ENCODE data around the gene FAM20C. TPM values are rescaled to one million over a fixed set of nuclear protein-coding genes. Genes with fewer than 3 reads are reported as not detected.

FAM20C gene
- total RNA-seq, 1 experiment from 2014 or later, result 62.4 TPM

GRCh38 chr7:175955-176354 is 16.4 kb upstream of the FAM20C start:
- H3K4me3 ChIP-seq (ENCODE audit: low read depth in 2 of 2, low read length in 2 of 2), result no peak overlapping the region
- peaks cover 8% of the 10 kb centered on the region; the same call in 1 of the 2 replicates for H3K27me3 ChIP-seq (ENCODE audit: control insufficient read depth, insufficient read depth, low read length)
- POLR2A ChIA-PET, result no interaction called here
- intact Hi-C loops (cut with micrococcal nuclease; ENCODE audit: unreplicated experiment), result no loop called here
- no TSS peak for BruUV-seq (replicated peaks)
- CTCF ChIA-PET, result no interaction called here
- no peak overlapping the region for H3K27ac ChIP-seq (ENCODE audit: low read length)
- H3K9me3 ChIP-seq (ENCODE audit: control insufficient read depth, insufficient read depth, low read depth, low read length), result no peaks in the 10 kb centered on the region
- H3K36me3 ChIP-seq (ENCODE audit: control insufficient read depth, insufficient read depth, low read length), result no peaks in the 10 kb centered on the region
- TF ChIP-seq POLR2AphosphoS5 (IDR thresholded peaks at IDR 0.05; ENCODE audit: low read depth, low read length), result no peak
- TF ChIP-seq TCF7L2 (IDR thresholded peaks at IDR 0.05; ENCODE audit: low read depth, low read length), result no peak
- no peak for TF ChIP-seq CTCF (IDR thresholded peaks at IDR 0.05)
- no peak for TF ChIP-seq SIN3A (IDR thresholded peaks at IDR 0.05; ENCODE audit: borderline replicate concordance, insufficient read depth, low read depth, low read length)
- no peak for TF ChIP-seq REST (IDR thresholded peaks at IDR 0.05; ENCODE audit: insufficient read depth in 1 of 2, low read depth in 2 of 2, low read length in 1 of 2)
- DNase-seq (ENCODE audit: low read depth, low spot score) (no peak), ATAC-seq (no peak)
- in situ Hi-C loops (cut with HindIII; ENCODE audit: low pct_unique_long_range_greater_than_20kb, low sequenced_read_pairs), result no loop called here
- no peaks in the 10 kb centered on the region for H3K4me1 ChIP-seq (ENCODE audit: control insufficient read depth, insufficient read depth, low read length)

- POLR2A ChIA-PET, result no interaction called here
- BruUV-seq (replicated peaks), result no TSS peak
- Histone ChIP-seq H3K27me3 (ENCODE audit: control insufficient read depth, insufficient read depth, low read length) (peaks cover 8% of the 10 kb centered on the region; the same call in 1 of the 2 replicates), H3K27ac (ENCODE audit: low read length) (no peak overlapping the region), H3K36me3 (ENCODE audit: control insufficient read depth, insufficient read depth, low read length) (no peaks in the 10 kb centered on the region), H3K4me1 (ENCODE audit: control insufficient read depth, insufficient read depth, low read length) (no peaks in the 10 kb centered on the region), H3K4me3 (ENCODE audit: low read depth in 2 of 2, low read length in 2 of 2) (no peak overlapping the region), H3K9me3 (ENCODE audit: control insufficient read depth, insufficient read depth, low read depth, low read length) (no peaks in the 10 kb centered on the region)
- intact Hi-C loops (cut with micrococcal nuclease; ENCODE audit: unreplicated experiment) (no loop called here), in situ Hi-C loops (cut with HindIII; ENCODE audit: low pct_unique_long_range_greater_than_20kb, low sequenced_read_pairs) (no loop called here)
- TF ChIP-seq TCF7L2 (IDR thresholded peaks at IDR 0.05; ENCODE audit: low read depth, low read length) (no peak), SIN3A (IDR thresholded peaks at IDR 0.05; ENCODE audit: borderline replicate concordance, insufficient read depth, low read depth, low read length) (no peak), CTCF (IDR thresholded peaks at IDR 0.05) (no peak), POLR2AphosphoS5 (IDR thresholded peaks at IDR 0.05; ENCODE audit: low read depth, low read length) (no peak), REST (IDR thresholded peaks at IDR 0.05; ENCODE audit: insufficient read depth in 1 of 2, low read depth in 2 of 2, low read length in 1 of 2) (no peak)
- DNase-seq (ENCODE audit: low read depth, low spot score) (no peak), ATAC-seq (no peak)
- CTCF ChIA-PET, result interaction anchor here (0.6 kb wide), 1 partner anchor 83 kb away, joined by 3 read pairs; no protein-coding TSS in a partner anchor
Measured at GRCh38 chr7:176381-176780, 16.0 kb upstream of the FAM20C start.

Data from Panc1 (cell line).